NCI-H460 (cell line): ENCODE measurements around the gene LRRC15. TPM values are rescaled to one million over a fixed set of nuclear protein-coding genes. Genes with fewer than 3 reads are reported as not detected.

Experiments
- DNase-seq: peaks from one replicate; pipeline ENCODE4 v3.0.0-alpha.2; 2016; ENCODE audit warnings: low read depth; ENCODE audit errors: extremely low read depth
- total RNA-seq: library from RNA; depleted of rRNA; stranded (reverse); fragments of >200 nt; shearing (Covaris generic); gene quantifications from 2 replicates; pipeline ENCODE4 v1.2.3, GENCODE V29; 2014

The LRRC15 gene
- total RNA-seq, 1 experiment from 2014 or later: not detected

DNA sequence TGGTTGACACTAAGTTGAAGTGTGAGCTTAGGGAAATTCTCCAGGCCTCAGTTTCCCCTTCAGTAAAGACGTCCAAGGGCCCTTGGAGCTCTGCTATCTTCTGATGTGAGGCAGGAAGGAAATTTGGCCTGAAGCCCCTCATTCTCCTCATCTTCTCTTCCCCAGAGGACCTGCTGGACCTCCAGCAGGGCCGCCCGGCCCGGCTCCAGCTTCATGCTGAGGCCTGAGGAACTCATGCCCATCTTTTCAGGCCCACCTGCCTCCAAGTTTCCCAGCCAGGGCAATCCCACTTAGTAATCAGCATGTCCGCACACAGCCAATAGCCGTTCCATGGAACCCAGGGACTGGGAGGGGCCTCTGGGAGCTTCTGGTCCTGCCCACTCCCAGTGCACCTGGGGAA, 4.0 kb downstream of the LRRC15 start:
- DNase-seq: no peak

GRCh38 chr3:194364652-194365434, 4.7 kb downstream of the LRRC15 start:
- DNase-seq: no peak

GRCh38 chr3:194364314-194364651, 5.3 kb downstream of the LRRC15 start:
- no peak for DNase-seq

DNA sequence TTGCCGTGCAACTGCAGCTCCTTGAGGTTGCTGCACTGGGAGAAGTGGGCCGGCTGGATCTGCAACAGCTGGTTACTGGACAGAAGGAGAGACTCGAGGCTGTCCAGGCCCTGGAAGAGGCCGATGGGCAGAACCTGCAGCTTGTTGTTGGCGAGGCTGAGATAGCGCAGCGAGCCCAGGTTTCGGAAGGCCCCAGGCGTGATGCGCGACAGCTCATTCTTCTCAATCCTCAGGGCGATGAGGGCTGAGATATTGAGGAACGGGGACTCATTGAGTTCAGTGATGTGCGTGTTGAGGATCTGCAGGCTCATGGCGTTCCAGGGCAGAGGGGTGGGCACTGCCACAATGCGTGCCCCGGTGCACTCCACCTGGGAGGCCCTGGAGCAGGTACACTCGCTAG, 9.0 kb downstream of the LRRC15 start:
- DNase-seq: no peak

- no peak for DNase-seq
Measured at GRCh38 chr3:194357681-194358080, 11.9 kb downstream of the LRRC15 start.

- DNase-seq: no peak
Measured at GRCh38 chr3:194355379-194355778, 14.2 kb downstream of the LRRC15 start.

DNA sequence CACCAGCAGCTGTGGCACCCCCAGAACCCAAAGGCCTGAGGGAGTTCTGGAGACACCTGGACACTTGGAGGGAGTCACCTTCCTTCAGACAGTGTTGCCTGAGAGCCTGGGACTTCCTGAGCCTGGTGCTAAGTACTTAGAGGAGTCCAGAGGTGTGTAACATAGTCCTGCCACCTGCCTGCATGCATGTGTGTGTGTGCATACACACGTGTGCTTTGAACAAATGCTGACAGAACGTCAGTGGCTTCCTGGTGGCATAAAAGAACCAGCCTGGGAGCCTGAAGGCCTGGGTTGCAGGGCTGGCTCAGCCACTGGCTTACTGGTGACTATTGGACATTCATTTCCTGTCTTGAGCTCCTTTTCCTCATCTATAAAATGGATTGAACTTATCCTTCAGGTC, 15.2 kb downstream of the LRRC15 start:
- DNase-seq: no peak

DNA sequence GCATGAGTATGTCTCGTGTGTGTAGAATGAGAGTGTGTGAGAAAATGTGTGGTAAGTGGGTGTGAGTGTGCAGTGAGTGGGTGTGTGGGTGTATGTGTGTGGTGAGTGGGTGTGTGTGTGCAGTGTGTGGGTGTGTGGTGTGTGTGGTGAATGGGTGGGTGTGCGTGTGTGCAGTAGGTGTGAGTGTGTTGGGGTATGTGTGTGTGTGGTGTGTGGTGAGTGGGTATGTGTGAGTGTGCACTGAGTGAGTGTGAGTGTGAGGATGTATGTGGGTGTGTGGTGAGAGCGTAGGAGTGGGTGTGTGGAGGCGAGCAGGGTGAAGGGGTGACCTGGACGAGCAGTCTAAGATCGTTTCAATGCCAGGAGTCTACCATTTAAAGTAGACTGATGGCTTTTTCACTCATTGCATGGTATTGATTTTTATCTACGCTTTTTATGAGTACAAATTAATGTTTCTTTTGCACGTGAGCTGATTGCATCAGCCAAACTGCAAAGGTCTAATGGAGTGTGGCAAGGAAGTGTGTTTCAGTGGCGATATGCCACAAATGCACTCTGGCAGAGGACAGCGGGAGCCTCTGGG, 16.8 kb downstream of the LRRC15 start:
- DNase-seq: no peak

DNA sequence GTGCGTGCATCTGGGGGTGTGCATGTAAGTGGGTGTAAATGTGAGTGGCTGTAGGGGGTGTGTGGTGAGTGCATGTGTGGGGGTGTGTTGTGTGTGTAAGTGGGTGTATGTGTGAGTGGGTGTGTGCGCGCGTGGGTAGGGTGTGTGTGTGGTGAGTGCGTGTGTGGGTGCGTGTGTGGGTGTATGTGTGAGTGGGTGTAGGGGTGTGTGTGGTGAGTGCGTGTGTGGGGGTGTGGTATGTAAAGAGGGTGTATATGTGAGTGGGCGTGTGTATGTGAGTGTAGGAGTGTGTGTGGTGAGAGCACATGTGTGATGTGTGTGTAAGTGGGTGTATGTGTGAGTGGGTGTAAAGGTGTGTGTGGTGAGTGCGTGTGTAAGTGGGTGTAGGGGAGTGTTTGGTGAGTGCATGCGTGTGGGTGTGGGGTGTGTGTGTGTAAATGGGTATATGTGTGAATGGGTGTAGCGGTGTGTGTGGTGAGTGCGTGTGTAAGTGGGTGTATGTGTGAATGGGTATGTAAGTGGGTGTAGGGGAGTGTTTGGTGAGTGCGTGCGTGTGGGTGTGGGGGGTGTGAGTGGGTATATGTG, 17.5 kb downstream of the LRRC15 start:
- DNase-seq: no peak

GRCh38 chr3:194351080-194351672, 18.4 kb downstream of the LRRC15 start, which contains the start of gene CPN2:
Gene CPN2, minus strand, starts transcription at chr3:194351328. Its CDS starts 8,626 bp downstream, at chr3:194342702.
- DNase-seq: no peak

GRCh38 chr3:194350726-194351071, 18.8 kb downstream of the LRRC15 start:
- DNase-seq: no peak

GRCh38 chr3:194348354-194348753, 21.2 kb downstream of the LRRC15 start:
- DNase-seq: no peak

DNA sequence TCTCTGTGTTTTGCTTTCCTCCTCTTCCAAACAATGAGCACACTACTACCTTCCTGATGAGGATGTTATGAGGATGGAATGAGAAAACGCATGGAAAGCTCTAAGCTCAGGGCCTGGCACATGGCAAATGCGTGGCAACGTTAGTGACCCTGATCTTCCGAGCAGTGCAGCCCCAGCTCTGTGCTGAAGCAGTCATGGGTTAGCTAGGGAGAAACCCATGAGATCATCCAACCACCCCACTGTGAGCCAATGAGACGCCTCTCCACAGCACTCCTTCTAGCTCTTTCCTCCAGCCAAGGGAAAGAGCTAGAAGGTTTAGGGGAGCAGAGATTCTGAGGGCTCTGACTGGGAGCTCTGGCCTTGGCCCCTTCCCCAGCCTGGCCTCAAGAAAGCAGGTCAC, 22.9 kb downstream of the LRRC15 start:
- no peak for DNase-seq

DNA sequence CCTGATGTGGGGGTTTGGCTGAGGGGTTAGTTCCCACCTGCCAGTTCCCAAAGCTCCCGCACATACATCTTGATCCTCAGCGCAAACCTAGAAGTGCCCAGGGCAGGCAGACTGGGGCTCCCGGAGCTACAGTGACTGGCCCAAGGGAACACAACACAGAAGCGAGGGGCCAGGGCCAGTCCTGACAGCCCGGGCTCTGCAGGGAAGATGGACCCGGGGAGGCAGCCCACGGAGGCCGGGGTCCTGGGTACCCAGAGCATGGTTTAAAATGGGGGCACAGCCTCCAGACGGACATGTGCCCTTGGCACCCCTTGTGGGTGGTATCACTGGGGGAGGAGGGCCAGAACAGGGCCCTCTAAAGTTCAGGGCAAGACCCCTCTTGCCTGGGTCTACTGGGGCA, 23.5 kb downstream of the LRRC15 start:
- no peak for DNase-seq

GRCh38 chr3:194344012-194344411, 25.5 kb downstream of the LRRC15 start:
- peak; percentile 55 for DNase-seq

- DNase-seq: no peak
Measured at GRCh38 chr3:194343561-194343893, 26.0 kb downstream of the LRRC15 start.

DNA sequence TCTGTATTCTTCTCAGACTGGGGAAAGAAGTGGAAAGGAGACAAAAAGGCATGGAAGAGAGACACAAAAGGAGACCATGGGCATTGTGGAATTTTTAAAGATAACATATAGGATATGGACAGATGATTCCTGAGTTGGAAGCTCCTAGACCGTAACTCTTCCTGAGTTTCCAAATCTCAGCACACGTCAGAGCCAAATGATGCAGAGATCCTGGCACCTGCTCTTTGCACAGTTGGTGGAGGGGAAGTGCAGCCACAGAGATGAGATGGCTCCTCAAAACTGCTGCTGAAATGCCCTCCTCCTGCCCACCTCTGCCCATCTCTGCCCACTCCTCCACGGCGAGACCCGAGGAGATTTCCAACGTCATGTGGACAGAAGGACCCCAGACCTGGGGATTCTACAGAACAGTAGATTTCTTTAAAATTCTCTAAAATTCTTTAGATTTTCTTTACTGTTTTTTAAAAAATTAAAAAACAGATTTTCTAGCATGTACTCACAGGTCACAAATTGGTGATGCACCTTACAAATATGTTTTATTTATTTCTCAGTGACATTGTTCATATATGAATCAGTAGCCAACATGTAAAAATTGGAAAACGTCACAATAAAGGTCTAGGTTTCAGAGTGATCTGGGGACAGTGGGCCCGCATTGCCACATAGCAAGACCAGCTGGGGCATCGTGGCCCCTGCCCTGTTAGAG, 26.5 kb downstream of the LRRC15 start:
- DNase-seq: no peak

GRCh38 chr3:194340757-194341400, 28.7 kb downstream of the LRRC15 start:
- DNase-seq: no peak

- no peak for DNase-seq
Measured at GRCh38 chr3:194339840-194340239, 29.7 kb downstream of the LRRC15 start.

DNA sequence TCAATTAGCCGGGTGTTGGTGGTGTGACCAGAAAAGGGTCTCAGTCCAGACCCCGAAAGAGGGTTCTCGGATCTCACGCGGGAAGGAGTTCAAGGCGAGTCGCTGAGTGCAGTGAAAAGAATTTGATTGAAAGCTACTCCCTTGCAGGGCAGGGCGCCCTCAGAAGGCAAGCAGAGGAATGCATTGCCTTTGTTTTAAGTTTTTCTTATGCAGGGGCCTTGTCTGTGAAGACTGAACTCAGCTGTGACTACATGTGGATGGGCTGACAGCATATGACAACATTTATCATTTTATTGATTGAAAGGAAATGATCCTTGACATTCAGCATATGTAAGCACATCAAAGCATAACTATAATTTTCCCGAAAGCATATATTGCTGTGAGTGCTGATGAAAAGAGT, 30.2 kb downstream of the LRRC15 start:
- DNase-seq: no peak
